Thoracic aorta (tissue), 2 donors: ENCODE measurements around the gene DEFB119. TPM values are rescaled to one million over a fixed set of nuclear protein-coding genes. Genes with fewer than 3 reads are reported as not detected.

Experiments used
- ATAC-seq: fragments of 150-250 bp; one replicate; pipeline ENCODE4 v1.8.0; 2017; ENCODE audit warnings: low read depth; ENCODE audit not compliant: insufficient number of reproducible peaks, low FRiP score
- DNase-seq: peaks from one replicate; pipeline ENCODE4 v3.0.0-alpha.2; 2020; ENCODE audit warnings: low spot score
- H3K27ac ChIP-seq, 2 donors: fragments of 200-600 bp; sonication (generic); 1 replicate in 1 of 2; 2 replicates in 1 of 2; pipeline ENCODE4 v1.5.1; 2016; ENCODE audit warnings: mild to moderate bottlenecking in 2 of 2, moderate library complexity in 2 of 2
- H3K27me3 ChIP-seq: fragments of 200-600 bp; sonication (generic); replicated peaks from 2 replicates; pipeline ENCODE4 v1.6.0; 2016; ENCODE audit warnings: mild to moderate bottlenecking; ENCODE audit not compliant: insufficient read depth
- H3K36me3 ChIP-seq: fragments of 200-600 bp; sonication (generic); one replicate; pipeline ENCODE4 v1.5.1; 2016
- H3K4me1 ChIP-seq, 2 donors: fragments of 200-600 bp; sonication (generic); 1 replicate in 1 of 2; 2 replicates in 1 of 2; pipeline versions ENCODE4 v1.5.1 to v1.6.0; 2016; ENCODE audit warnings: low read depth in 2 of 2, mild to moderate bottlenecking in 1 of 2; ENCODE audit not compliant: control insufficient read depth in 1 of 2
- H3K4me3 ChIP-seq: fragments of 200-600 bp; sonication (generic); 2 replicates; pipeline ENCODE4 v1.5.1; 2016; ENCODE audit warnings: mild to moderate bottlenecking
- H3K9me3 ChIP-seq: fragments of 200-600 bp; sonication (generic); 2 replicates; pipeline ENCODE4 v1.5.1; 2016
- CTCF ChIP-seq: fragments of 200-600 bp; sonication (generic); IDR thresholded peaks from one replicate; pipeline ENCODE4 v1.5.1; 2019; ENCODE audit warnings: antibody characterized with exemption
- total RNA-seq, 2 donors: library from RNA; depleted of rRNA; stranded (reverse); fragments of >200 nt; gene quantifications; one replicate each; pipeline versions ENCODE4 v1.1.0 to v1.2.3, GENCODE V29; 2016

Gene DEFB119
- total RNA-seq, 2 donors from 2014 or later = not detected

- H3K27me3 ChIP-seq = no peaks in the 10 kb centered on the region
- H3K36me3 ChIP-seq = no peaks in the 10 kb centered on the region
- no peaks in the 10 kb centered on the region for H3K4me1 ChIP-seq
- DNase-seq = no peak
- no peak for TF ChIP-seq CTCF
- H3K9me3 ChIP-seq = no peaks in the 10 kb centered on the region
- no peak overlapping the region for H3K27ac ChIP-seq
- H3K4me3 ChIP-seq = no peak overlapping the region
- ATAC-seq = no peak
Observed at GRCh38 chr20:31355981-31356380, 34.4 kb downstream of the DEFB119 start.

GRCh38 chr20:31341470-31341869 is 48.9 kb downstream of the DEFB119 start:
- Histone ChIP-seq H3K9me3 (no peaks in the 10 kb centered on the region), H3K4me1 (no peaks in the 10 kb centered on the region), H3K27me3 (no peaks in the 10 kb centered on the region), H3K27ac (no peak overlapping the region), H3K36me3 (no peaks in the 10 kb centered on the region), H3K4me3 (no peak overlapping the region)
- ATAC-seq (no peak), DNase-seq (no peak)
- TF ChIP-seq CTCF = no peak

GRCh38 chr20:31330893-31331292 is 59.5 kb downstream of the DEFB119 start:
- no peak for ATAC-seq
- no peaks in the 10 kb centered on the region for H3K4me1 ChIP-seq
- no peak for TF ChIP-seq CTCF

More at GRCh38 chr20:31330893-31331292, 59.5 kb downstream of the DEFB119 start:
- no peak overlapping the region for H3K27ac ChIP-seq
- no peak overlapping the region for H3K4me3 ChIP-seq
- H3K27me3 ChIP-seq = no peaks in the 10 kb centered on the region
- DNase-seq = no peak
- no peaks in the 10 kb centered on the region for H3K36me3 ChIP-seq
- no peaks in the 10 kb centered on the region for H3K9me3 ChIP-seq

Other genes with a start within 250 kb of the DEFB119 start
- gene DEFB115, start 132.9 kb downstream of the DEFB119 start, total RNA-seq = not detected
- gene DEFB116, start 82.0 kb downstream of the DEFB119 start, total RNA-seq = not detected
- not detected for gene DEFB118, start 22.0 kb downstream of the DEFB119 start, total RNA-seq
- not detected for gene DEFB121, start 15.6 kb upstream of the DEFB119 start, total RNA-seq
- gene DEFB123, start 50.0 kb upstream of the DEFB119 start, total RNA-seq = not detected
- gene DEFB124, start 84.5 kb upstream of the DEFB119 start, total RNA-seq = not detected
- gene REM1, start 84.7 kb upstream of the DEFB119 start, total RNA-seq = 1 to 10 TPM; 4.3 TPM
- gene HM13, start 123.9 kb upstream of the DEFB119 start, total RNA-seq = 10 to 100 TPM; 71.6 to 76.7 TPM
- gene ID1, start 214.7 kb upstream of the DEFB119 start, total RNA-seq = 100 to 1,000 TPM; 310 to 944 TPM
- gene COX4I2, start 247.3 kb upstream of the DEFB119 start, total RNA-seq = 1 to 10 TPM in 1 of 2 donors, not detected in 1; 4.9 TPM